HepG2 (cell line): ENCODE data around the gene DCAF7. TPM values are rescaled to one million over a fixed set of nuclear protein-coding genes. Genes with fewer than 3 reads are reported as not detected.

Source experiments
- FOXM1 ChIP-seq: sonication (generic); formaldehyde crosslinking; IDR thresholded peaks from 2 replicates; pipeline ENCODE4 v1.5.0; 2020; ENCODE audit warnings: missing genetic modification reagents
- GATA4 ChIP-seq: sonication (generic); IDR thresholded peaks from 2 replicates; pipeline ENCODE4 v1.6.1; 2016; ENCODE audit warnings: antibody characterized with exemption, low read depth, borderline replicate concordance
- ISX ChIP-seq: sonication (generic); formaldehyde crosslinking; conservative IDR thresholded peaks from 2 replicates; pipeline ENCODE4 v1.5.0; 2020; ENCODE audit warnings: missing genetic modification reagents
- JUN ChIP-seq: sonication (generic); formaldehyde crosslinking; IDR thresholded peaks from 2 replicates; pipeline ENCODE4 v1.4.0; 2020; ENCODE audit warnings: mild to moderate bottlenecking, missing genetic modification reagents
- MED1 ChIP-seq: sonication (generic); formaldehyde crosslinking; IDR thresholded peaks from 2 replicates; pipeline ENCODE4 v1.4.0; 2020; ENCODE audit warnings: missing genetic modification reagents
- PHB2 ChIP-seq: fragments of 450-650 bp; IDR thresholded peaks from 2 replicates; pipeline ENCODE4 v1.6.1; 2018; ENCODE audit not compliant: partially characterized antibody
- RAD51 ChIP-seq: fragments of 450-650 bp; IDR thresholded peaks from 2 replicates; pipeline ENCODE4 v1.6.1; 2016; ENCODE audit warnings: borderline replicate concordance
- ZBTB44 ChIP-seq: sonication (generic); formaldehyde crosslinking; IDR thresholded peaks from 2 replicates; pipeline ENCODE4 v1.4.0; 2020; ENCODE audit warnings: missing genetic modification reagents
- ZFP91 ChIP-seq: sonication (generic); formaldehyde crosslinking; IDR thresholded peaks from 2 replicates; pipeline ENCODE4 v1.9.0; 2022; ENCODE audit warnings: missing genetic modification reagents, mild to moderate bottlenecking, borderline replicate concordance
- ZNF143 ChIP-seq: sonication (generic); formaldehyde crosslinking; IDR thresholded peaks from 2 replicates; pipeline ENCODE4 v1.4.0; 2020; ENCODE audit warnings: missing genetic modification reagents
- ZNF280D ChIP-seq: sonication (generic); formaldehyde crosslinking; IDR thresholded peaks from 2 replicates; pipeline ENCODE4 v1.5.1; 2020; ENCODE audit warnings: mild to moderate bottlenecking, missing genetic modification reagents
- ZNF609 ChIP-seq: sonication (generic); formaldehyde crosslinking; IDR thresholded peaks from 2 replicates; pipeline ENCODE4 v1.4.0; 2020; ENCODE audit warnings: mild to moderate bottlenecking, missing genetic modification reagents, borderline replicate concordance
- ZNF674 ChIP-seq: sonication (generic); formaldehyde crosslinking; IDR thresholded peaks from 2 replicates; pipeline ENCODE4 v1.5.0; 2020; ENCODE audit warnings: low read depth, mild to moderate bottlenecking, missing genetic modification reagents
- ZNF770 ChIP-seq: sonication (generic); formaldehyde crosslinking; IDR thresholded peaks from 2 replicates; pipeline ENCODE4 v1.5.0; 2020; ENCODE audit warnings: mild to moderate bottlenecking, missing genetic modification reagents
- ZNF777 ChIP-seq: sonication (generic); formaldehyde crosslinking; IDR thresholded peaks from 2 replicates; pipeline ENCODE4 v1.4.0; 2020; ENCODE audit warnings: missing genetic modification reagents
- polyA plus RNA-seq, 8 experiments: library from polyadenylated mRNA; depleted of rRNA in 3 of 8; stranded (reverse) in 7 of 8; unstranded in 1 of 8; fragments of >200 nt; fragmentation: Illumina TruSeq in 4 of 8; extraction: Trizol in 4 of 8; gene quantifications; 2 replicates each; pipeline versions ENCODE4 v1.2.1 to v1.2.3, GENCODE V29; 2011 to 2016; ENCODE audit warnings: low read depth in 4 of 8, missing spikeins in 1 of 8, mixed read lengths in 1 of 8; ENCODE audit not compliant: insufficient read depth in 1 of 8
- total RNA-seq, 5 experiments: library from RNA; depleted of rRNA; stranded (reverse); fragments of >200 nt; fragmentation: Illumina TruSeq; extraction: Trizol; gene quantifications; 2 replicates each; pipeline ENCODE4 v1.2.3, GENCODE V29; 2016; ENCODE audit warnings: low read depth in 1 of 5

The DCAF7 gene
- total and polyA plus RNA-seq, 2 of the 13 experiments (the other 11 are each of a cell fraction or from before 2014, with no cell fraction given): 55.2 to 73.4 TPM

GRCh38 chr17:63622574-63623390, 72.5 kb downstream of the DCAF7 start (continued):
- no peak for TF ChIP-seq FOXM1
- no peak for TF ChIP-seq ZNF674
- peak; percentile 43; the same call in 1 of the 2 replicates for TF ChIP-seq ZNF777
- no peak for TF ChIP-seq MED1
- no peak for TF ChIP-seq ZNF609 (CRISPR knock-in tag)
- TF ChIP-seq ISX: no peak
- no peak for TF ChIP-seq ZNF280D (CRISPR knock-in tag)
- no peak for TF ChIP-seq ZBTB44 (CRISPR knock-in tag)
- no peak for TF ChIP-seq JUN (CRISPR knock-in tag)
- no peak for TF ChIP-seq RAD51
- peak; percentile 49; the same call in 1 of the 2 replicates for TF ChIP-seq ZFP91 (CRISPR knock-in tag)
- TF ChIP-seq GATA4: no peak
- TF ChIP-seq ZNF143 (CRISPR knock-in tag): no peak
- TF ChIP-seq ZNF770 (CRISPR knock-in tag): no peak
- no peak for TF ChIP-seq PHB2
